Progenitor cell of endocrine pancreas (in vitro differentiated cells): ENCODE measurements around the gene KIAA0319L. TPM values are rescaled to one million over a fixed set of nuclear protein-coding genes. Genes with fewer than 3 reads are reported as not detected.

Experiments used
- DNase-seq: peaks from one replicate; pipeline ENCODE4 v3.0.0; 2021; ENCODE audit warnings: low spot score; ENCODE audit not compliant: unreplicated experiment
- H3K27ac Mint-ChIP-seq: 2 replicates; pipeline ENCODE4 v1.8.0; 2021; ENCODE audit warnings: mild to moderate bottlenecking, moderate library complexity, mixed read lengths
- H3K27me3 Mint-ChIP-seq: 2 replicates; pipeline ENCODE4 v1.8.0; 2021; ENCODE audit warnings: mixed read lengths
- H3K36me3 Mint-ChIP-seq: 2 replicates; pipeline ENCODE4 v1.8.0; 2022; ENCODE audit warnings: mixed read lengths; ENCODE audit not compliant: insufficient read depth
- H3K4me1 Mint-ChIP-seq: 2 replicates; pipeline ENCODE4 v1.8.0; 2021; ENCODE audit warnings: low read depth, mixed read lengths
- H3K4me3 Mint-ChIP-seq: 2 replicates; pipeline ENCODE4 v1.8.0; 2021; ENCODE audit warnings: low read depth, mild to moderate bottlenecking, moderate library complexity, mixed read lengths
- H3K9me3 Mint-ChIP-seq: 2 replicates; pipeline ENCODE4 v1.8.0; 2021; ENCODE audit warnings: low read depth, mixed read lengths
- total RNA-seq: library from RNA; stranded (reverse); gene quantifications from 2 replicates; pipeline ENCODE4 v1.2.1, GENCODE V29; 2021
- TF ChIP-seq, protein P1 (sequence below): fragments of 200-600 bp; sonication (generic); IDR thresholded peaks from one replicate; pipeline ENCODE4 v1.5.0; 2021; ENCODE audit warnings: antibody characterized with exemption, mild to moderate bottlenecking; ENCODE audit not compliant: unreplicated experiment

Gene KIAA0319L
- total RNA-seq, 1 donor from 2014 or later: 70.0 TPM

- H3K4me1 Mint-ChIP-seq: peaks cover 22% of the 10 kb centered on the region
- H3K27ac Mint-ChIP-seq: no peak overlapping the region
- H3K36me3 Mint-ChIP-seq: peaks cover 12% of the 10 kb centered on the region
- DNase-seq: no peak
- TF ChIP-seq, protein P1, sequence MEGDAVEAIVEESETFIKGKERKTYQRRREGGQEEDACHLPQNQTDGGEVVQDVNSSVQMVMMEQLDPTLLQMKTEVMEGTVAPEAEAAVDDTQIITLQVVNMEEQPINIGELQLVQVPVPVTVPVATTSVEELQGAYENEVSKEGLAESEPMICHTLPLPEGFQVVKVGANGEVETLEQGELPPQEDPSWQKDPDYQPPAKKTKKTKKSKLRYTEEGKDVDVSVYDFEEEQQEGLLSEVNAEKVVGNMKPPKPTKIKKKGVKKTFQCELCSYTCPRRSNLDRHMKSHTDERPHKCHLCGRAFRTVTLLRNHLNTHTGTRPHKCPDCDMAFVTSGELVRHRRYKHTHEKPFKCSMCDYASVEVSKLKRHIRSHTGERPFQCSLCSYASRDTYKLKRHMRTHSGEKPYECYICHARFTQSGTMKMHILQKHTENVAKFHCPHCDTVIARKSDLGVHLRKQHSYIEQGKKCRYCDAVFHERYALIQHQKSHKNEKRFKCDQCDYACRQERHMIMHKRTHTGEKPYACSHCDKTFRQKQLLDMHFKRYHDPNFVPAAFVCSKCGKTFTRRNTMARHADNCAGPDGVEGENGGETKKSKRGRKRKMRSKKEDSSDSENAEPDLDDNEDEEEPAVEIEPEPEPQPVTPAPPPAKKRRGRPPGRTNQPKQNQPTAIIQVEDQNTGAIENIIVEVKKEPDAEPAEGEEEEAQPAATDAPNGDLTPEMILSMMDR: no peak
- H3K27me3 Mint-ChIP-seq: no peaks in the 10 kb centered on the region
- H3K9me3 Mint-ChIP-seq: peaks cover 4% of the 10 kb centered on the region
- H3K4me3 Mint-ChIP-seq: no peak overlapping the region
Measured at GRCh38 chr1:35506960-35507912, 50.0 kb downstream of the KIAA0319L start.

DNA sequence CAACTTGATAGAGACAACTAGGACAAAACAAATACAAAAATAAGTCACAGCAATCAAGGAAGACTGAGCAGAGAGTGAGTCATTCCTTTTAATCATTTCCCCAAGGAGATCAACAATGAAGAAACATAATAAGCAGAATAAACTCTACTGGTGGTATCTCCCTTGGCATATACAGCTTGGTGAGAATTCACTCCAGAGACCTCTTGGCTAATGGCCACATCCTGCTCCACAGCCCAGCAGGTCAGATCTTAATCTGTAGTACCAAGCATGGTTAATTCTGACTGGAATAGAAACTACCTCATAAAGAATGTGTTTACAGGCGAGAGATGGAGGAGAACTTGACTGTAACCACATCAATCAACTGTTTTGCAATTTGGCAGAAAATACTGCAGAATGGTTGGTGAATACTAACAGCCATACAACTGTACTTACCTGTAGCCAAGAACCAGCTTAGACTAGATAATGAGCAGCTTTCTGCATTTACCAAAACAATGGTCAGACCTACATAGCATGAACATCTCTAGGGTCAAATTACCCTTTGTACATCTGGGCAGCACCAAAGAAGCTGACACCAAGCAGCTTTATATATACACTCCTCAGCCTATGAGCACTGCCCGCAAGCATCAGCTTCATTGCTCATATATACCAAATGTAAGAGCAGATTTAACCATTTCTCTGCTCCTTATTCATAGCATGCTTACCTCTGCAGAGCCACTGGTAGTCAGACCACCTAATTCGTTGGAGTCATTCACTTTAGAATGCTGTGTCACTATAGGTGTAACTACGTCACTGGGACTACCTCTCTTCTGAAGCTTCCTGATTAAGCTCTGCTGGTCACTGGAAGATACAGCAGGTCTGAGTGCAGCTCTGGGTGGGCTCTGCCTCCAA, 51.0 kb downstream of the KIAA0319L start:
- H3K4me3 Mint-ChIP-seq: no peak overlapping the region

GRCh38 chr1:35502242-35502641, 55.0 kb downstream of the KIAA0319L start:
- H3K27ac Mint-ChIP-seq: no peak overlapping the region
- peaks cover 22% of the 10 kb centered on the region for H3K4me1 Mint-ChIP-seq
- H3K4me3 Mint-ChIP-seq: no peak overlapping the region
- H3K27me3 Mint-ChIP-seq: no peaks in the 10 kb centered on the region
- no peak for DNase-seq
- TF ChIP-seq, protein P1: no peak
- H3K36me3 Mint-ChIP-seq: peaks cover 6% of the 10 kb centered on the region
- H3K9me3 Mint-ChIP-seq: no peaks in the 10 kb centered on the region

More for the DNA sequence above, 51.0 kb downstream of the KIAA0319L start:
- Mint-ChIP-seq H3K27me3 (no peaks in the 10 kb centered on the region), H3K9me3 (peaks cover 3% of the 10 kb centered on the region), H3K36me3 (peaks cover 10% of the 10 kb centered on the region), H3K4me1 (peaks cover 21% of the 10 kb centered on the region), H3K27ac (no peak overlapping the region)
- TF ChIP-seq, protein P1: no peak
- DNase-seq: no peak

GRCh38 chr1:35500439-35500838, 56.8 kb downstream of the KIAA0319L start:
- H3K27me3 Mint-ChIP-seq: no peaks in the 10 kb centered on the region
- no peak overlapping the region for H3K4me3 Mint-ChIP-seq
- no peak overlapping the region for H3K27ac Mint-ChIP-seq
- H3K9me3 Mint-ChIP-seq: no peaks in the 10 kb centered on the region
- H3K4me1 Mint-ChIP-seq: peaks cover 19% of the 10 kb centered on the region
- TF ChIP-seq, protein P1: no peak
- H3K36me3 Mint-ChIP-seq: peaks cover 8% of the 10 kb centered on the region
- DNase-seq: no peak

DNA sequence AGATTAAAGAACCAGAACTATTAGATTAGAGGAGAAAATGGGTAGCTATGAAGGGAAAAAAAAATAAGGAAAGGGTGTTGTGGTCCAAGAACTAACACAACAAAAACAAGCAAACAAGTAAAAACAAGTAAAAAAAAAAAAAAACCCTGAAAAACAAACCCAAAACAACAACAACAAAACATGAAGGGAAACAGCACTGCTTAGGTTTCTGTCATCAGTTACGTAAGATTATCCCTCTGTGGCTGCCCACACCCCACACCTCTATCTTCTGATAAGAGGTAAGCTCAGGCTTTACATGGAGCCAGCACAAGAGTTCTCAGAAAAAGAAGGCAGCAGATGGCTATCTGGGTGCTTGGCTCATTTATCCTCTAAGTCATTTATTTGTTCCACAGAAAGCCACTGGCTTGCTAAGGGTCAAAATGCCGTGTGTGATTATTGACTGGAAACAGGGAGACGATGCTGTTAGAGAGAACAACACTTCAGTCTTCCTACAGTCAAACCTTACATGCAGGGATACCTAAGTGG, 57.5 kb downstream of the KIAA0319L start:
- no peak for DNase-seq
- Mint-ChIP-seq H3K9me3 (no peaks in the 10 kb centered on the region), H3K4me3 (no peak overlapping the region), H3K36me3 (peaks cover 8% of the 10 kb centered on the region), H3K27ac (no peak overlapping the region), H3K27me3 (no peaks in the 10 kb centered on the region), H3K4me1 (peaks cover 19% of the 10 kb centered on the region)
- TF ChIP-seq, protein P1: no peak
